Erythroblast (primary cell): ENCODE results near the gene MCCC2.

Experiments used
- GATA1 ChIP-seq: IDR thresholded peaks from 2 replicates; pipeline ENCODE4 v1.6.1; 2011; ENCODE audit warnings: low read depth, mild to moderate bottlenecking, control low read depth, low read length, moderate library complexity
- POLR2A ChIP-seq: IDR thresholded peaks from 2 replicates; pipeline ENCODE4 v1.6.1; 2011; ENCODE audit warnings: mild to moderate bottlenecking, low read length

DNA sequence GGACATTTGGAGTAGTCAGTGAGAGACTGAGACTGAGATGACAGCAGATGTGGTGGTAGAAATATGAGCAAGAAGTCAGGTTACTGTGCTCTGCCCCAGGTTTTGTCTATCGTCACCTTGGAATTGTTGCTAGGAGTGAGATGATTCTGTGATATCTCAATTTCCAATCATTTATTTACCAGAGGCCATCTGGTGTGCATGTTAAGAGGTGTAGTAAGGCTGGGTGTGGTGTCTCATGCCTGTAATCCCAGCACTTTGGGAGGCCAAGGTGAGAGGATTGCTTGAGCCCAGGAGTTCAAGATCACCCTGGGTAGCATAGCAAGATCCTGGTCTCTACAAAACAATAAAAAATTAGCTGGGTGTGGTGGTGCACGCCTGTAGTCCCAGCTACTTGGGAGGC, 93.4 kb downstream of the MCCC2 start:
- TF ChIP-seq POLR2A: no peak
- no peak for TF ChIP-seq GATA1
